ENCODE measurements around the gene KRT40.

DNA sequence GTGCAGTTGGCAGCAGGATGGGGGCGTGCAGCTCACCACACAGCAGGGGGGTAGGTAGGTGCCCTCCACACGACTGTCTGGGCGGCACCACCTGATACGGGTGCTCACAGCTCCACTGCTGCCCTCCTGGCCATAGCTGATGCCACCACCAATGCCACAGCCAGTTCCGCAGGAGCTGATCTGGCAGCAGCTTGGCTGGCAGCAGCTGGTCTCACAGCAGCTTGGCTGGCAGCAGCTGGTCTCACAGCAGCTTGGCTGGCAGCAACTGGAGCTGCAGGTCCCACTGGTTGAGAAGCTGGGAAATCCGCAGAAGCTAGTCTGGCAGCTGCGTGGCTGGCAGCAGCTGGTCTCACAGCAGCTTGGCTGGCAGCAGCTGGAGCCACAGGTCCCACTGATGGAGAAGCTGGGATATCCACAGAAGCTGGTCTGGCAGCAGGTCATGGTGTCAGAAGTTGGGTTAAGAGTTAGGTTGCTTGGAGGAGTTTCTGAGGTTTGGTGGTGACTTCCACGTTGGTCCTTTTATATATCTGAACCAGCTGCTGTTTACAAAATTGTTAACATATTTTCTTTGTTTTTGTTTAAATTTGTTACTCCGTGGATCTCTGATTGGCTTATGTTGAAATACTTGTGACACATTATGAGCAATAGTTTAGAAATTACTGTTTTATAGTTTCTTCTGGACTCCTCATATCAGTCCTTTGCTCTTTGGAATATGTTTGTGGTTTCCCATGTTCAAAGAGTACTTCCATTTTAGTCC is 42.8 kb upstream of the KRT40 start, which contains the start of gene KRTAP1-5:
- TF ChIP-seq EZH2 (IDR thresholded peaks at IDR 0.05; ENCODE audit: insufficient read depth, poor library complexity, severe bottlenecking) (no peak), EZH2phosphoT487 (IDR thresholded peaks at IDR 0.05; ENCODE audit: insufficient read depth, low read depth) (no peak)
